ENCODE results near the gene APOA4. TPM values are rescaled to one million over a fixed set of nuclear protein-coding genes. Genes with fewer than 3 reads are reported as not detected.

Gene APOA4
- total RNA-seq, 1 donor from 2014 or later, result 0.52 TPM

GRCh38 chr11:116862185-116862584 is 39.1 kb upstream of the APOA4 start:
- no peaks in the 10 kb centered on the region for H3K9me3 ChIP-seq (ENCODE audit: control insufficient read depth in 3 of 3, low read length in 3 of 3)
- H3K4me1 ChIP-seq (ENCODE audit: control insufficient read depth in 3 of 3, insufficient read depth in 3 of 3, low read length in 3 of 3), result peaks cover 10 to 22% (median 10%) of the 10 kb centered on the region in 3 donors
- peaks cover 37 to 72% (median 67%) of the 10 kb centered on the region in 3 donors for H3K36me3 ChIP-seq (ENCODE audit: control insufficient read depth in 3 of 3, insufficient read depth in 3 of 3, low read length in 3 of 3)
- H3K27ac ChIP-seq (ENCODE audit: low read depth, low read length), result no peak overlapping the region
- H3K4me3 ChIP-seq (ENCODE audit: low read length in 3 of 3), result no peak overlapping the region
- no peak overlapping the region for H3K9ac ChIP-seq (ENCODE audit: low read depth in 1 of 3, low read length in 3 of 3)
- H3K27me3 ChIP-seq (ENCODE audit: control insufficient read depth in 3 of 3, insufficient read depth in 3 of 3, low read length in 3 of 3), result no peaks in the 10 kb centered on the region

- peaks cover 37 to 77% (median 69%) of the 10 kb centered on the region in 3 donors for H3K36me3 ChIP-seq (ENCODE audit: control insufficient read depth in 3 of 3, insufficient read depth in 3 of 3, low read length in 3 of 3)
Observed at GRCh38 chr11:116861539-116861938, 38.4 kb upstream of the APOA4 start.

GRCh38 chr11:116860303-116860702 is 37.2 kb upstream of the APOA4 start:
- Histone ChIP-seq H3K36me3 (ENCODE audit: control insufficient read depth in 3 of 3, insufficient read depth in 3 of 3, low read length in 3 of 3) (peaks cover 37 to 75% (median 67%) of the 10 kb centered on the region in 3 donors), H3K9ac (ENCODE audit: low read depth in 1 of 3, low read length in 3 of 3) (no peak overlapping the region), H3K27ac (ENCODE audit: low read depth, low read length) (no peak overlapping the region), H3K9me3 (ENCODE audit: control insufficient read depth in 3 of 3, low read length in 3 of 3) (no peaks in the 10 kb centered on the region), H3K4me1 (ENCODE audit: control insufficient read depth in 3 of 3, insufficient read depth in 3 of 3, low read length in 3 of 3) (peaks cover 10 to 13% (median 10%) of the 10 kb centered on the region in 3 donors), H3K4me3 (ENCODE audit: low read length in 3 of 3) (no peak overlapping the region), H3K27me3 (ENCODE audit: control insufficient read depth in 3 of 3, insufficient read depth in 3 of 3, low read length in 3 of 3) (no peaks in the 10 kb centered on the region)

More at GRCh38 chr11:116861539-116861938, 38.4 kb upstream of the APOA4 start:
- Histone ChIP-seq H3K9ac (ENCODE audit: low read depth in 1 of 3, low read length in 3 of 3) (no peak overlapping the region), H3K4me3 (ENCODE audit: low read length in 3 of 3) (no peak overlapping the region), H3K27ac (ENCODE audit: low read depth, low read length) (no peak overlapping the region), H3K4me1 (ENCODE audit: control insufficient read depth in 3 of 3, insufficient read depth in 3 of 3, low read length in 3 of 3) (peaks cover 10 to 16% (median 10%) of the 10 kb centered on the region in 3 donors), H3K27me3 (ENCODE audit: control insufficient read depth in 3 of 3, insufficient read depth in 3 of 3, low read length in 3 of 3) (no peaks in the 10 kb centered on the region), H3K9me3 (ENCODE audit: control insufficient read depth in 3 of 3, low read length in 3 of 3) (no peaks in the 10 kb centered on the region)

- Histone ChIP-seq H3K36me3 (ENCODE audit: control insufficient read depth in 3 of 3, insufficient read depth in 3 of 3, low read length in 3 of 3) (peaks cover 37 to 74% (median 67%) of the 10 kb centered on the region in 3 donors), H3K27me3 (ENCODE audit: control insufficient read depth in 3 of 3, insufficient read depth in 3 of 3, low read length in 3 of 3) (no peaks in the 10 kb centered on the region), H3K4me3 (ENCODE audit: low read length in 3 of 3) (no peak overlapping the region), H3K9ac (ENCODE audit: low read depth in 1 of 3, low read length in 3 of 3) (no peak overlapping the region), H3K27ac (ENCODE audit: low read depth, low read length) (no peak overlapping the region), H3K4me1 (ENCODE audit: control insufficient read depth in 3 of 3, insufficient read depth in 3 of 3, low read length in 3 of 3) (peaks cover 0 to 1% (median 0%) of the 10 kb centered on the region in 3 donors), H3K9me3 (ENCODE audit: control insufficient read depth in 3 of 3, low read length in 3 of 3) (no peaks in the 10 kb centered on the region)
Observed at GRCh38 chr11:116859175-116859574, 36.1 kb upstream of the APOA4 start.

- Histone ChIP-seq H3K9me3 (ENCODE audit: control insufficient read depth in 3 of 3, low read length in 3 of 3) (no peaks in the 10 kb centered on the region), H3K36me3 (ENCODE audit: control insufficient read depth in 3 of 3, insufficient read depth in 3 of 3, low read length in 3 of 3) (peaks cover 33 to 66% (median 59%) of the 10 kb centered on the region in 3 donors), H3K27me3 (ENCODE audit: control insufficient read depth in 3 of 3, insufficient read depth in 3 of 3, low read length in 3 of 3) (no peaks in the 10 kb centered on the region)
Observed at GRCh38 chr11:116857936-116858335, 34.8 kb upstream of the APOA4 start.

GRCh38 chr11:116857316-116857715 is 34.2 kb upstream of the APOA4 start:
- H3K9me3 ChIP-seq (ENCODE audit: control insufficient read depth in 3 of 3, low read length in 3 of 3), result no peaks in the 10 kb centered on the region
- H3K9ac ChIP-seq (ENCODE audit: low read depth in 1 of 3, low read length in 3 of 3), result no peak overlapping the region
- peaks cover 30 to 61% (median 54%) of the 10 kb centered on the region in 3 donors for H3K36me3 ChIP-seq (ENCODE audit: control insufficient read depth in 3 of 3, insufficient read depth in 3 of 3, low read length in 3 of 3)
- no peak overlapping the region for H3K27ac ChIP-seq (ENCODE audit: low read depth, low read length)
- H3K27me3 ChIP-seq (ENCODE audit: control insufficient read depth in 3 of 3, insufficient read depth in 3 of 3, low read length in 3 of 3), result no peaks in the 10 kb centered on the region
- H3K4me3 ChIP-seq (ENCODE audit: low read length in 3 of 3), result no peak overlapping the region
- H3K4me1 ChIP-seq (ENCODE audit: control insufficient read depth in 3 of 3, insufficient read depth in 3 of 3, low read length in 3 of 3), result peaks cover 4 to 12% (median 9%) of the 10 kb centered on the region in 3 donors

More at GRCh38 chr11:116857936-116858335, 34.8 kb upstream of the APOA4 start:
- no peak overlapping the region for H3K4me3 ChIP-seq (ENCODE audit: low read length in 3 of 3)
- H3K4me1 ChIP-seq (ENCODE audit: control insufficient read depth in 3 of 3, insufficient read depth in 3 of 3, low read length in 3 of 3), result peaks cover 0 to 6% (median 4%) of the 10 kb centered on the region in 3 donors
- H3K27ac ChIP-seq (ENCODE audit: low read depth, low read length), result no peak overlapping the region
- H3K9ac ChIP-seq (ENCODE audit: low read depth in 1 of 3, low read length in 3 of 3), result no peak overlapping the region

- Histone ChIP-seq H3K27ac (ENCODE audit: low read depth, low read length) (no peak overlapping the region), H3K36me3 (ENCODE audit: control insufficient read depth in 3 of 3, insufficient read depth in 3 of 3, low read length in 3 of 3) (peaks cover 26 to 55% (median 45%) of the 10 kb centered on the region in 3 donors)
Observed at GRCh38 chr11:116856423-116856822, 33.3 kb upstream of the APOA4 start.

GRCh38 chr11:116855413-116855812 is 32.3 kb upstream of the APOA4 start:
- H3K9ac ChIP-seq (ENCODE audit: low read depth in 1 of 3, low read length in 3 of 3), result no peak overlapping the region
- H3K4me1 ChIP-seq (ENCODE audit: control insufficient read depth in 3 of 3, insufficient read depth in 3 of 3, low read length in 3 of 3), result peaks cover 6 to 21% (median 16%) of the 10 kb centered on the region in 3 donors
- no peaks in the 10 kb centered on the region for H3K9me3 ChIP-seq (ENCODE audit: control insufficient read depth in 3 of 3, low read length in 3 of 3)
- H3K4me3 ChIP-seq (ENCODE audit: low read length in 3 of 3), result no peak overlapping the region
- H3K36me3 ChIP-seq (ENCODE audit: control insufficient read depth in 3 of 3, insufficient read depth in 3 of 3, low read length in 3 of 3), result peaks cover 18 to 46% (median 35%) of the 10 kb centered on the region in 3 donors
- no peak overlapping the region for H3K27ac ChIP-seq (ENCODE audit: low read depth, low read length)
- no peaks in the 10 kb centered on the region for H3K27me3 ChIP-seq (ENCODE audit: control insufficient read depth in 3 of 3, insufficient read depth in 3 of 3, low read length in 3 of 3)

More at GRCh38 chr11:116856423-116856822, 33.3 kb upstream of the APOA4 start:
- H3K4me3 ChIP-seq (ENCODE audit: low read length in 3 of 3), result no peak overlapping the region
- H3K9me3 ChIP-seq (ENCODE audit: control insufficient read depth in 3 of 3, low read length in 3 of 3), result no peaks in the 10 kb centered on the region
- H3K27me3 ChIP-seq (ENCODE audit: control insufficient read depth in 3 of 3, insufficient read depth in 3 of 3, low read length in 3 of 3), result no peaks in the 10 kb centered on the region
- peaks cover 6 to 21% (median 16%) of the 10 kb centered on the region in 3 donors for H3K4me1 ChIP-seq (ENCODE audit: control insufficient read depth in 3 of 3, insufficient read depth in 3 of 3, low read length in 3 of 3)
- no peak overlapping the region for H3K9ac ChIP-seq (ENCODE audit: low read depth in 1 of 3, low read length in 3 of 3)

- Histone ChIP-seq H3K27me3 (ENCODE audit: control insufficient read depth in 3 of 3, insufficient read depth in 3 of 3, low read length in 3 of 3) (no peaks in the 10 kb centered on the region), H3K9me3 (ENCODE audit: control insufficient read depth in 3 of 3, low read length in 3 of 3) (no peaks in the 10 kb centered on the region), H3K36me3 (ENCODE audit: control insufficient read depth in 3 of 3, insufficient read depth in 3 of 3, low read length in 3 of 3) (peaks cover 17 to 41% (median 24%) of the 10 kb centered on the region in 3 donors), H3K4me3 (ENCODE audit: low read length in 3 of 3) (no peak overlapping the region), H3K9ac (ENCODE audit: low read depth in 1 of 3, low read length in 3 of 3) (no peak overlapping the region), H3K27ac (ENCODE audit: low read depth, low read length) (no peak overlapping the region), H3K4me1 (ENCODE audit: control insufficient read depth in 3 of 3, insufficient read depth in 3 of 3, low read length in 3 of 3) (peaks cover 6 to 21% (median 16%) of the 10 kb centered on the region in 3 donors)
Observed at GRCh38 chr11:116853461-116854073, 30.5 kb upstream of the APOA4 start.

- no peak overlapping the region for H3K9ac ChIP-seq (ENCODE audit: low read depth in 1 of 3, low read length in 3 of 3)
- no peak overlapping the region for H3K4me3 ChIP-seq (ENCODE audit: low read length in 3 of 3)
- H3K36me3 ChIP-seq (ENCODE audit: control insufficient read depth in 3 of 3, insufficient read depth in 3 of 3, low read length in 3 of 3), result peaks cover 13 to 35% (median 20%) of the 10 kb centered on the region in 3 donors
- H3K9me3 ChIP-seq (ENCODE audit: control insufficient read depth in 3 of 3, low read length in 3 of 3), result no peaks in the 10 kb centered on the region
- no peak overlapping the region for H3K27ac ChIP-seq (ENCODE audit: low read depth, low read length)
- peaks cover 6 to 21% (median 16%) of the 10 kb centered on the region in 3 donors for H3K4me1 ChIP-seq (ENCODE audit: control insufficient read depth in 3 of 3, insufficient read depth in 3 of 3, low read length in 3 of 3)
- H3K27me3 ChIP-seq (ENCODE audit: control insufficient read depth in 3 of 3, insufficient read depth in 3 of 3, low read length in 3 of 3), result no peaks in the 10 kb centered on the region
Observed at GRCh38 chr11:116852261-116853031, 29.3 kb upstream of the APOA4 start.

All from skeletal muscle tissue (tissue), 4 donors.